ENCODE measurements around the gene ADAR.

Gene ADAR

DNA sequence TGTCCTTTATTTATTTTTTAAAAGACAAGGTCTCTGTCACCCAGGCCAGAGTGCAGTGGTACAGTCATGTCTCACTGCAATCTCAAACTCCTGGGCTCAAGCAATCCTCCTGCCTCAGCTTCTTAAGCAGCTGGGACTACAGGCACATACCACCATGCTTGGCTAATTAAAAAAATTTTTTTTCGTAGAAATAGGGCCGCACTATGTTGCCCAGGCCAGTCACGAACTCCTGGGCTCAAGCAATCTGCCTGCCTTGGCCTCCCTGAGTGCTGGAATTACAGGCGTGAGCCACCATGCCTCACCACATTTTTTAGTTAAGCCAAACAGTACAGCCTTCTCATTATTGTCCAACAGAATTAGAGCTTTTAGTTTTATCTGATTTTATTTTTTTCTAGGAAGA, 7.4 kb upstream of the ADAR start:
- no peak for DNase-seq

DNA sequence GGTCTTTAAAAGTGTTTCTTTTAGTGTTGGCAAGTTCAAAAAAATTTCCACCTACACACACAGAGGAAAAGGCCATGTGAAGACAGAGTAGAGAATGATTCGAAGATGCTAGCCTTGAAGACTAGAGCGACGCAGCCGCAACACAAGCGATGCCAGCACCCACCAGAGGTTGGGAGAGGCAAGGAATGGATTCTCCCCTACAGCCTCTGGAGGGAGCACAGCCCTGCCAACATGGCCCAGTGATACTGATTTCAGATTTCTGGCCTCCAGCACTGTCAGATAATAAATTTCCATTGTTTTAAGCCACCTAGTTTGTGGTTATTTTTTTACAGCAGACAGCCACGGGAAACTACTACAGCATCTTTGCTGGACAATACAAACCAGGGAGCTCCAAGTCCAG, 6.9 kb upstream of the ADAR start:
- no peak for DNase-seq

DNA sequence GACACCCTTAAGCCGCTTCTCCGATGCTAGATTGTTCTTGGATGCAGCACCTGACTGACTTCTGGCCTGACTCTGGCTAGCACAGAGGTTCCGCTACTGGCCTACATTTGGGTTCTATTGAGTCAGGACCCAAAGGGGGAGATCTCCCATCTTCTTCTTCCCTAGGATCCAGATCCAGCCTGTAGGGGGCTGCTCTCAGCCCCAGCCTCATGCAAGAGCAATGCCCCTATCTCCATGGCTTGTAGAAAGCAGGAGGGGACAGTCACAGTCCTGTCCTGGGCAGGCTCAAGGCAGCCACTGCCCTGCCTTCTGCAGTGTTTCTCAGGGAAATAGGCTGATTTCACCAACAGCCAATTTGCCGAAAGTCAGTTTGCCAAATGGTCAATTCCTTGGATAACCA, 6.3 kb upstream of the ADAR start:
- DNase-seq, result no peak

DNA sequence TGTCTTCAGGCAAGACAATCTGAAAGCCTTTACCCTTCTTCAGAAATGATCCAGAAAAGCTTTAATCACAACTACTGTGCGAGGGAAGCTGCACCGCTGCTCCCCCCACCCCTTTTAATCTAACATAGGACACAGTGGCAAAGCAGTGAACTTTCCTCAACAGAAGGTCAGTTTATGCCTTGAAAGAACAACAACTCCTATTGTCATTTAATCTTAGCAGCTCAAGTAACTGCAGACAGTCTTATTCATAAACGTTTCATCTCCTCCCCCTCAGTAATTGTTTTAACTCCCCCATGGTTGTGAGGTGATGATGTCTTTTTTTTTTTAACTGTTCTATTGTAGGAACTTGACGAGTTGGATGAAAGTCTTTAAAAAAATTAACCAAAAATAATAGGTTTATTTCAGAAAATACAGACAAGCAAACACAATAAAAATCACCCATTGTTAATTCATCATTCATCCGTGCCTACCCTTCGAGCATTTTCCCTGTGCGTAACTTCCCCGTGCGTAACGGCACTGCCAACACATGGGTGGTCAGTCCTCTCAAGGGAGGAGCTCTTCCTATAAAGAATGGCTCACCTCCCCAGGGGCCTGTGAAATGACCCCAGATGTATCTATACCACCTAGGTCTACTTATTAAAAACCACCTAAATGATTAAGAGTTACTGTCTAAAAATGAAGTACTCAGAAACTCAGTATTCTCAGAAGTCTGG, 3.3 kb upstream of the ADAR start:
- DNase-seq, result no peak

DNA sequence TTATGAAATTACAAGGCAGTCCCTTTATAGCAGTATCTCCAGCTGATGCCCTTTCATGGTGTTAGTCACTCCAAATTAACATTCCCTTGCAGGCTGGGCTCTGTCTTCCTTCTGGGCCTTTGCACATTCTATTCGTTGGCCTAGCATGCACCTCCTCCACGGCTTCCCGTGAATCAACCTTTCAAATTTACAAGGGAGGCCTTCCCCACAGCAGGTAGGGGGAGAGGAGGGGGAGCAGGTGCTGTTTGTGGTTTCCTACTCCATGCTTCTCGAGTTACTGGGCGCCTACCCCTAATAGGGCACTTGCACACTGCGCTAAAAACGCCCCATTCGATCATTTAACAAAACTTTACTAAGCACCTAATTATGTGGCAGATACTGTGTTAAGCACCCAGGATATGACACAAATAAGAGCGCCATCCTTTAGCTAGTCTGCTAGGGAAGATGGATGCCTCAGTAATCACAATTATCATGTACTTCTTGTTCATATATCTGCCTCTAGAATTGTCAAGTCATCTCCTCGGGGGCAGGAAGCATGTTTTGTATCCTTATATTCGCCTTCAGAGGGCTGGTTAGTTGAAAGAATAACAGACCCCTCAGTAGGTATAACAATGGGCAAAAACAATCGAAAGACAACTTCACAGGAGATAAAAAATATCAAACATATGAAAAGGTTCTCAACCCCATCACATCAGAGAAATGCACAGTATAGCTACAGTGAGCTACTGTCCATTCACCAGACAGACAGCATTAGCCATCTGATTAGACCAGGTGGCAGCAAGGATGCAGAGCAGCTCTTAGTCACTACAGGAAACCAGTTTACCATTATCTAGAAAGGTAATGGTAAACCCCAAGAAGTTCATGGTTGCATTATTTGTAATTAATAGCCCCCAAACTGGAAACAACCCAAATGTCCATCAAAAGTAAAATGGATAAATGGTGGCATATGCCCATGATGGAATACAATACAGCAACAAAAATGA, 1.7 kb upstream of the ADAR start:
- DNase-seq, result no peak

- DNase-seq, result peak; percentile 26 to 52 (median 46)
Measured at GRCh38 chr1:154608397-154609270, 648 bp upstream of the ADAR start.

- peak; percentile 23 to 52 (median 40) for DNase-seq
Measured at GRCh38 chr1:154607106-154607608, 829 bp downstream of the ADAR start.

GRCh38 chr1:154605534-154605933, 2.5 kb downstream of the ADAR start:
- DNase-seq, result peak; percentile 48 to 68 (median 65)

DNA sequence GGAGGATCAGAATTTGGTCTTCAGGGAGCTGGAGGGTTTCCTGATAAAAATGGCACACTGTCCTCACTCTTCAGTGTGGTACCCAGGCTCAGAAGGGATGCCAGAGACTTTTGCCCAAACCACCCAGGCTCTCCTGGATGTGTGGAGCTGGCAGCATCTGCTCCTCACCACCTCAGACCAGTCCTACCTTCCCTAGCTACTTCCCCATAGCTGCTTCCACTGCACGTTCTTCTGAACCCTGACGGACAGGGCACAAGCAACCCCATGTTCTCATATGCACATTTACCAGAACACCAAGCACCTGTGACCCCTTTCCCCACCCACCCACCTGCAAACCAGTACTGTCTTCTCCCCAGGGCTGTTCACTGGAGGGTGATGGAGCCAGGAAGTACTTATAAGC, 4.7 kb downstream of the ADAR start:
- no peak for DNase-seq

- DNase-seq, result no peak
Measured at GRCh38 chr1:154599658-154600057, 8.3 kb downstream of the ADAR start.

DNA sequence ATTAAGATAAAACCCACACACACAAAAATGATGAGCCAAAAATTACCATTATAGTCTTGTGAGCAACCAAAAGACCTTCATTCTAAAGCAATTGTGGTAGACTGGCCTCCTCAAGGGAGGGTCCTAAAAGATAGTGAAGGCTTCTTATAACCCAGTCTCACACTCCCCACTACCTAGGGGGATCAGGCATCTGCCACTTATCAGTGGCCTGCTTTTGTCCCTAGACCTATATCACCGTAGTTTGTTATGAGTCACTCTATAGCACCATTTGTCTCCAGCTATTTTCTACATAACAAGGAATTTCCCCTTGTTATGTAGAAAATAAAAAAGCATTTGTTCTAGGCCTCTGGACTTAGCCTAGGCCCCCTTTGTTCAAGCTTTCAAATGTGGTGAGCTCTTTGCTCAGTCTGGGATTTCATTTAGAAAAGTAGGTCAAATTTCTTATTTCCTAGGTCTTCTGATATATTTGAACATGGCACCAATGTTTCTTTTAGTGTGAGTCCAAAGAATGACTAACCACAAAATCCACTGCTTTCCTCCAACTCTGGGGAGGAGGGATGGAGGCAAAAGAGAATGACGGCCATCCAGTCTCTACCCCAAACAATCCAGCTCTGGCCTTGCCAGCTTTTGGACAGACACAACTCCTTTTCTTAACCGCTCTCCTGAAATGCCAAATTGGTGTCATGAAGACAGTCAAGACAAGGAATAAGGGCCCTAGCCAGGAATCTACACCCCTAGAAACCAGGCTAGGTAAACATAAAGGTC, 8.9 kb downstream of the ADAR start:
- no peak for DNase-seq

DNA sequence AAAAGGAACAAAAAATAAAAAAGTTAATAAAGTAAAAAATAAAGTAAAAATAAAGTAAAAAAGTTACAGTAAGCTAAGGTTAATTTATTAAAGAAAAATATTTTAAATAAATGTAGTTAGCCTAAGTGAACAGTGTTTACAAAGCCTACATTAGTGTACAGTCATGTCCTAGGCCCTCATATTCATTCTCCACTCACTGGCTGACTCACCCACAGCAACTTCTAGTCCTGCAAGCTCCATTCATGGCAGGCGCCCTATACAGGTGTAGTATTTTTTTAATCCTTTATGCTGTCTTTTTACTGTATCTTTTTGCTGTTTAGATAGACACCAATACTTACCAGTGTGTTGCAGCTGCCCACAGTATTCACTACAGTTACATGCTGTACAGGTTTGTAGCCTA, 12.4 kb downstream of the ADAR start:
- no peak for DNase-seq

- no peak for DNase-seq
Measured at GRCh38 chr1:154594811-154595210, 13.2 kb downstream of the ADAR start.

- DNase-seq, result no peak
Measured at GRCh38 chr1:154593390-154593789, 14.6 kb downstream of the ADAR start.

GRCh38 chr1:154591206-154591605, 16.8 kb downstream of the ADAR start:
- DNase-seq, result no peak

DNA sequence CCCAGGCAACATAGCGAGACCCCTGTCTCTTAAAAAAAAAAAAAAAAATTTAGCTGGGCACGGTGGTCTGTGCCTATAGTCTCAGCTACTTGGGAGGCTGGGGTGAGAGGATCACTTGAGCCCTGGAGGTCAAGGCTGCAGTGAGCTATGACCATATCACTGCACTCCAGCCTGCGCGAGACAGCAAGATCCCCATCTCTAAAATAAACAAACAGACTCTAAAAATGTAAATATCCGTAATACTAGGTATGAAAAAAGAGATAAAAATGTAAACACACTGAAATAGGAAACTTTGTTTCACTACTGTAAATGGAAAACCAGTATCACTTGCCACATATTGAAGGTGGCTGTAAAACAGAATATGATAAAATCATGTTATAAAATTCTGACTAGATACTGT, 17.2 kb downstream of the ADAR start:
- DNase-seq, result no peak

GRCh38 chr1:154589780-154590179, 18.2 kb downstream of the ADAR start:
- no peak for DNase-seq

DNA sequence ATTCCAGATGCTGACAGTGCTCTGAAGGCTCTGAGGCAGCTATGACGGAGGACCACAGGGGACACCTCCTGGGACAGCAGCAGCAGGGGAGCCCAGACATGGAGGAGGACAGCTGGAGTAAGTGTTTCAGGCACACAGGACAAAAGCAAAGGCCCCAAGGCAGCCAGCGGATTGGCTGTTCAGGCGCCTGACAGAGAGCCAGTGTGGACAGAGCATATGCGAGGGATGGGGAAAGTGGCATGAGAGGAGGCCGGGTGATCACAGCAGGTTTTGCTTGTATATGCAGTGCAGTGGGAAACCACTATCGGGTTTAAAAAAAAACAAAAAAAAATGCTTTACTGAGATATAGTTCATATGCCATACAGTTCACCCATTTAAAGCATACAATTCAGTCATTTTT, 21.3 kb downstream of the ADAR start:
- DNase-seq, result no peak

DNA sequence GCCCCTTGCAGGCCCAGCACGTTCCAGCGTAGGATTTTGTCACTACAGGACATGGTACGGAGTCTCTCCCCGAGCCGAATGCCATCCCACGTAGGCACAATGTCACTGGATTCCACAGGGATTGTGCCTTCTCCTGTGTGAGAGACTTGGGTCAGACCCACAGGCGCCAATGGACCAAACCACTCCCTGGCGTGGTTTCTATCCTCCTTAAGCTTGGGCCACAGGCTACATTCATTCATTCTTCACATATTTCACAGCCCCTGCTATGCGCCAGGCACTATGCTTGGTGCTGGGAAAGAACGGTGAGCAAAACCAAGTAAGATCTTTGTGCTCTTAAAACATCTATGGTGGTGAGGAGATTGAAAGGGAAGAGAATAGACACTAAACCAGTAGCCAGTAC, 21.8 kb downstream of the ADAR start:
- no peak for DNase-seq

DNA sequence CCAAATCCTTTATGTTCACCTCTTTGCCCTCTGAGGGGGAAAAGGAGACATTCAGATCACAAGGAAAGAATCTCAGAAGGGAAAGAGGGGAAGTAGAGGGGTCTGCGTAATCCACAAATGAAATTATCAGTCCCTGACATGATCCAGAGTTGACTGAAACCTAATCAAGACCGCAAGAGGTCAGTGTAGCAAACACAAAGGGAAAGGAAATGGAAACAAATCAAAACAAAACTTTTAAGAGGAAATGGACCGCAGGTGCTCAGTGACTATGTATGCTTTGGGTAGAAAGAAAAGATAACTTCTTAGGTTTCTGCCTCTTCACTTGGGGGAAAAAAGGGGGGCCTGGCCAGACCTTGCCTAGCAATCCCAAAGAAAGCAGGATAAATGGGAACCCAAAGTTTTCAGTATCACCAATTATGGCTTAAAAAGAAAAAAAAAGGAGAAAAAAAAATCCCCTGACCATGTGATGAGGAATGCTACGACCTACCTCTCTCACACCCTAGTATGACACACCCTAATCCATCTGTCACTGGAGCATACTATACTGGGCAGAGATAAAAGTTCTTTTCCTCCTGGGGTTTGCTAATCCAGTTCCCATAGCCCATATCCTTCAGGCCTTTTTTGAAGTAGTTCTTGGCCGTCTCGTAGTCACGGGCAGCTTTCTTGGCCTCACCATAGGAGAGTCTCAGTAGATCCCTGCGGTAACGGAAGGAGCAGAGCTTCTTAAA, 23.6 kb downstream of the ADAR start:
- DNase-seq, result no peak

DNA sequence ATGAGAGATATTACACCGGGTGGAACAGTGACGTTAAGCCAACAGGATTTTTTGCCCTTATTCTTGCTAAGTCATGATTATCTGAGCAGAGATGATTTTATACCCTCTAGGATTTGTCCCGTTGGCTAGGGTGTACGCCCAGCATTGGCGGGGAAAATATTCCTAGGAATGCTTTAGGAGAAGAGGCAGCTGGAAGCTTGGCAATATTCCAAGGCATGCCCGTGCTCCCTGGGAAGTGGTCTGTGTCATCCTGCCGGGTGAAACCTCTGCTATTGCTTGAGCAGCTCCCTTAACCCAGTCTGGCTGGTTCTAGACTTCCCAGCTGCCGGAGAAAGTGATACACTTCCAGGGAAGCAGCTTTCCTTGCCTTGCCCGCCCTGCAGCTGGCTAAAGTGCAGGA, 24.2 kb downstream of the ADAR start:
- DNase-seq, result no peak

Data from suppressor macrophage (primary cell).